ENCODE measurements around the gene NLRC3.

Gene NLRC3

GRCh38 chr16:3542601-3543373 is 34.4 kb downstream of the NLRC3 start:
- DNase-seq = no peak

- no peak for DNase-seq
Measured at GRCh38 chr16:3541527-3542155, 35.6 kb downstream of the NLRC3 start.

- DNase-seq = peak; percentile 26
Measured at GRCh38 chr16:3538222-3538621, 39.0 kb downstream of the NLRC3 start.

- no peak for DNase-seq
Measured at GRCh38 chr16:3536851-3537250, 40.4 kb downstream of the NLRC3 start.

- no peak for DNase-seq
Measured at GRCh38 chr16:3536271-3536731, 40.9 kb downstream of the NLRC3 start.

GRCh38 chr16:3534126-3534525 is 43.1 kb downstream of the NLRC3 start:
- DNase-seq = no peak

GRCh38 chr16:3532741-3533140 is 44.5 kb downstream of the NLRC3 start:
- DNase-seq = no peak

GRCh38 chr16:3530371-3530914 is 46.8 kb downstream of the NLRC3 start:
- no peak for DNase-seq

- no peak for DNase-seq
Measured at GRCh38 chr16:3529175-3529574, 48.0 kb downstream of the NLRC3 start.

GRCh38 chr16:3528406-3528805 is 48.8 kb downstream of the NLRC3 start:
- DNase-seq = no peak

- peak; percentile 40 for DNase-seq
Measured at GRCh38 chr16:3527216-3527829, 49.9 kb downstream of the NLRC3 start.

- DNase-seq = no peak
Measured at GRCh38 chr16:3525951-3526350, 51.3 kb downstream of the NLRC3 start.

GRCh38 chr16:3523281-3523680 is 53.9 kb downstream of the NLRC3 start:
- DNase-seq = no peak

- DNase-seq = no peak
Measured at GRCh38 chr16:3520841-3521240, 56.4 kb downstream of the NLRC3 start.

- DNase-seq = no peak
Measured at GRCh38 chr16:3520413-3520812, 56.8 kb downstream of the NLRC3 start.

GRCh38 chr16:3519581-3519980 is 57.6 kb downstream of the NLRC3 start:
- no peak for DNase-seq

- no peak for DNase-seq
Measured at GRCh38 chr16:3518986-3519348, 58.2 kb downstream of the NLRC3 start.

- no peak for DNase-seq
Measured at GRCh38 chr16:3518292-3518985, 58.8 kb downstream of the NLRC3 start.

- DNase-seq = no peak
Measured at GRCh38 chr16:3515897-3516296, 61.3 kb downstream of the NLRC3 start.

- no peak for DNase-seq
Measured at GRCh38 chr16:3514621-3515020, 62.6 kb downstream of the NLRC3 start.

- no peak for DNase-seq
Measured at GRCh38 chr16:3513892-3514583, 63.2 kb downstream of the NLRC3 start.
